GM12878 (cell line): ENCODE data around the gene PTPRN2. TPM values are rescaled to one million over a fixed set of nuclear protein-coding genes. Genes with fewer than 3 reads are reported as not detected.

Experiments used
- ATAC-seq: fragments of 200-7000 bp; cut with Tn5 transposase; 3 replicates; pipeline ENCODE4 v1.9.1; 2020; ENCODE audit warnings: mild to moderate bottlenecking, moderate library complexity
- BruUV-seq: library from RNA; stranded (reverse); fragments of 400-500 nt; replicated peaks from 2 replicates; lab custom pipeline; 2021; lab: Mats Ljungman, UMichigan
- CTCF ChIA-PET: fragments of 300-600 bp; sonication (Branson Sonifier 250); formaldehyde crosslinking; extraction: SDS; loops from one replicate; lab custom pipeline; 2021; ENCODE audit warnings: inconsistent platforms; lab: Yijun Ruan, JAX
- POLR2A ChIA-PET: fragments of 350-600 bp; formaldehyde crosslinking; extraction: SDS; loops from one replicate; lab custom pipeline; 2021; ENCODE audit warnings: inconsistent platforms; lab: Charles Lee
- RAD21 ChIA-PET: fragments of 300-600 bp; sonication (Branson Sonifier 250); formaldehyde crosslinking; loops from one replicate; lab custom pipeline; 2023; ENCODE audit warnings: antibody characterized with exemption; ENCODE audit not compliant: unreplicated experiment; lab: Charles Lee
- SMC1A ChIA-PET: fragments of 300-600 bp; sonication (Branson Sonifier 250); formaldehyde crosslinking; loops from one replicate; lab custom pipeline; 2023; ENCODE audit not compliant: unreplicated experiment, uncharacterized antibody; lab: Charles Lee
- DNase-seq: peaks from one replicate; pipeline ENCODE4 v3.0.0-alpha.2; 2011; ENCODE audit warnings: low read depth, low spot score
- FAIRE-seq: peaks from 3 replicates; lab custom pipeline; 2011; peaks lifted over from hg19 to GRCh38; lab: Jason Lieb, UNC
- H2AFZ ChIP-seq: 2 replicates; pipeline ENCODE4 v1.6.0; 2011; ENCODE audit warnings: low read depth, low read length, control low read depth; ENCODE audit not compliant: control insufficient read depth
- H3K27ac ChIP-seq: 2 replicates; pipeline ENCODE4 v1.5.1; 2011; ENCODE audit warnings: control low read depth; ENCODE audit not compliant: control insufficient read depth, insufficient read depth
- H3K27me3 ChIP-seq, 2 experiments: replicated peaks in 1 of 2; 2 replicates each; pipeline versions ENCODE4 v1.6.0 to v1.6.1; 2011; ENCODE audit warnings: low read length in 1 of 2; ENCODE audit not compliant: control insufficient read depth in 2 of 2, insufficient read depth in 2 of 2
- H3K36me3 ChIP-seq, 2 experiments: 2 replicates each; pipeline ENCODE4 v1.5.1; 2011; ENCODE audit warnings: low read length in 1 of 2; ENCODE audit not compliant: control insufficient read depth in 2 of 2, insufficient read depth in 2 of 2
- H3K4me1 ChIP-seq: 2 replicates; pipeline ENCODE4 v1.6.1; 2011; ENCODE audit warnings: mild to moderate bottlenecking, low read length, moderate library complexity, mixed read lengths; ENCODE audit not compliant: control insufficient read depth, insufficient read depth
- H3K4me2 ChIP-seq: 2 replicates; pipeline ENCODE4 v1.6.0; 2011; ENCODE audit warnings: control low read depth; ENCODE audit not compliant: control insufficient read depth, insufficient read depth
- H3K4me3 ChIP-seq: fragments of 200-600 bp; sonication (generic); 2 replicates; pipeline ENCODE4 v1.5.1; 2016
- H3K79me2 ChIP-seq: 2 replicates; pipeline ENCODE4 v1.6.0; 2011; ENCODE audit warnings: low read length; ENCODE audit not compliant: control insufficient read depth, insufficient read depth
- H3K9ac ChIP-seq: 2 replicates; pipeline ENCODE4 v1.8.0; 2011; ENCODE audit warnings: low read length, control low read depth, mixed read lengths; ENCODE audit not compliant: control insufficient read depth, insufficient read depth
- H3K9me3 ChIP-seq: replicated peaks from 3 replicates; pipeline ENCODE4 v1.5.1; 2011; ENCODE audit warnings: mild to moderate bottlenecking, low read length; ENCODE audit not compliant: control insufficient read depth, insufficient read depth
- H4K20me1 ChIP-seq: 2 replicates; pipeline ENCODE4 v1.6.0; 2011; ENCODE audit not compliant: control insufficient read depth, insufficient read depth
- CUX1 ChIP-seq: IDR thresholded peaks from 2 replicates; pipeline ENCODE4 v1.6.1; 2012; ENCODE audit warnings: improper control_type of control experiment, low read depth, low read length; ENCODE audit not compliant: insufficient replicate concordance
- NFYB ChIP-seq: IDR thresholded peaks from 2 replicates; pipeline ENCODE4 v1.6.1; 2011; ENCODE audit warnings: low read depth, mild to moderate bottlenecking, low read length, improper control_type of control experiment, moderate library complexity; ENCODE audit not compliant: insufficient read depth
- SREBF2 ChIP-seq: IDR thresholded peaks from 2 replicates; pipeline ENCODE4 v1.6.1; 2012; ENCODE audit warnings: mild to moderate bottlenecking, low read length
- WGBS: methylation state at CpG from one replicate; pipeline ENCODE4 v1.1.6; 2016; ENCODE audit warnings: low lambda C conversion rate; ENCODE audit not compliant: insufficient replicate concordance, insufficient coverage; ENCODE audit errors: missing lambda C conversion rate; 5-methylcytosine and 5-hydroxymethylcytosine counted together
- in situ Hi-C: fragments of 300-500 bp; cut with MboI; formaldehyde crosslinking; loops from 9 replicates; pipeline ENCODE4 v1.14.3; 2018; ENCODE audit warnings: mixed read lengths
- intact Hi-C: fragments of 100-400 bp; cut with micrococcal nuclease; formaldehyde crosslinking; loops from one replicate; pipeline ENCODE4 v1.14.2; 2022; ENCODE audit not compliant: unreplicated experiment
- polyA plus RNA-seq, 11 experiments: library from polyadenylated mRNA; depleted of rRNA in 4 of 11; unstranded in 6 of 11; stranded (reverse) in 5 of 11; fragments of >200 nt; fragmentation: Nextera tagmentation in 4 of 11; fragmentation: Illumina TruSeq in 1 of 11; extraction: Ambion mirVana in 4 of 11; extraction: Trizol in 1 of 11; gene quantifications; 1 replicate in 1 of 11; 2 replicates in 10 of 11; pipeline versions ENCODE4 v1.2.1 to v1.2.3, GENCODE V29; 2011 to 2016; ENCODE audit warnings: inconsistent platforms in 2 of 11, missing spikeins in 2 of 11, low read depth in 1 of 11
- total RNA-seq, 4 experiments: library from RNA; depleted of rRNA in 3 of 4; stranded (reverse); fragments of >200 nt in 3 of 4; fragmentation: Illumina TruSeq in 1 of 4; extraction: Trizol in 1 of 4; gene quantifications; 2 replicates each; pipeline versions ENCODE4 v1.2.1 to v1.2.3, GENCODE V29; 2013 to 2021

The PTPRN2 gene
- total and polyA plus RNA-seq, 10 of the 15 experiments (the other 5 are each of a cell fraction or from before 2014, with no cell fraction given), result 5.4 TPM; not detected in 9

- TF ChIP-seq CUX1, result no peak
These were observed 919.3 kb downstream of the PTPRN2 start (continued) for GRCh38 chr7:157668221-157668883.

- H3K27ac ChIP-seq, result no peak overlapping the region
- POLR2A ChIA-PET, result no interaction called here
- FAIRE-seq (no peak), ATAC-seq (no peak), DNase-seq (no peak)
- no peak for TF ChIP-seq SREBF2
- no peak for TF ChIP-seq NFYB
- BruUV-seq, result no TSS peak
- H3K4me1 ChIP-seq, result no peaks in the 10 kb centered on the region
- H3K9ac ChIP-seq, result no peak overlapping the region
- H3K79me2 ChIP-seq, result no peaks in the 10 kb centered on the region
- no peaks in the 10 kb centered on the region for H4K20me1 ChIP-seq
- SMC1A ChIA-PET, result no interaction called here
- CTCF ChIA-PET, result no interaction called here
- no peak overlapping the region for H2AFZ ChIP-seq
- no peak overlapping the region for H3K4me2 ChIP-seq
- H3K36me3 ChIP-seq, result no peaks in the 10 kb centered on the region
- no peak overlapping the region for H3K4me3 ChIP-seq
- no peaks in the 10 kb centered on the region for H3K27me3 ChIP-seq
- RAD21 ChIA-PET, result no interaction called here
- H3K9me3 ChIP-seq, result no peaks in the 10 kb centered on the region; the same call in 2 of the 3 replicates
- in situ Hi-C loops, result no loop called here
- intact Hi-C loops, result no loop called here
- WGBS, result 61% methylated on average over 19 of the region's 19 CpGs
These were observed 919.9 kb downstream of the PTPRN2 start for GRCh38 chr7:157667731-157668130.
